Activated naive CD8-positive, alpha-beta T cell treated with anti-CD3 and anti-CD28 coated beads, Interleukin-2, amount 50 U/mL, for 16 hours (primary cell): ENCODE results near the gene EYA4.
"Not testable (repeated sequence)": the region's sequence is repeated elsewhere in the genome, so short reads cannot be mapped to it uniquely, and the experiment has no call there.

Source experiments
- DNase-seq: peaks from one replicate; pipeline ENCODE4 v3.0.0-alpha.2; 2020; ENCODE audit warnings: low read depth, low spot score

EYA4 gene

DNA sequence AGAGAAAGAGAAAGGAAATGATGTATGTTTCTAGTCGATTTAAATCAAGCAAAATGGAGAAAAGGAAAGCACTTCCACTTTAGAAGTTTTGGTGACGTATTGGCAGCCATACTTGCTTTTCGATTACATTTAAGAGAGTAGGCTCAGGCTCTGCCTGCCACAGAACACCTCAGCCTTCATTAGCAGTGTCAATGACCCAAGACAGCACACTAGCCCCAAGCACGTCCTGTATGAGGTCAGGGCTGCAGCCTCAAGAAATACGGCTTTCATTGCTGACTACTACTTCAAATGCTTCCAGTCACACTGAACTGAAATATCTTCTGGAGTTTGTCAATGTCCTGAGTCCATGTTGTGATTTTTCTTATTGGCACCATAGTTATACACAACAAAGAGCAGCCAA, 285.3 kb downstream of the EYA4 start:
- no peak for DNase-seq

GRCh38 chr6:133528566-133528965, 287.4 kb downstream of the EYA4 start:
- DNase-seq = no peak

DNA sequence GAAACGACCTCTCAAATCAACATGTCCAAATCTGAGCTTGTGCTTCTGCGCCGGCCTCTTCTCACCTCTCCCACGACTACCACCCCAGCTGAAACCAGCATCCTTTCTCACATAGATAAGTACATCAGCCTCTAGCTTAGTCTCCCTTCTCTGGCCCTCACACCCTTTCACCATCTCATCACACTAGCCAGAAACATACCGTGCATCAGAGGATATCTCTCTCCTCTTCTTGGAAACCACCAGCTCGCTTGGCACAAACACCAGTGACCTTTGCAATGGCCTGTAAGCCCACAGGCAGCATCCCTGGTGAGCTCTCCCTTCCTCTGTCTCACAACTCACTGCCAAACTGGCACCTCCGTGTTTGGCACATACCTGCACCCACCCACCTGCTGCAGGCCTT, 291.8 kb downstream of the EYA4 start:
- DNase-seq = no peak

DNA sequence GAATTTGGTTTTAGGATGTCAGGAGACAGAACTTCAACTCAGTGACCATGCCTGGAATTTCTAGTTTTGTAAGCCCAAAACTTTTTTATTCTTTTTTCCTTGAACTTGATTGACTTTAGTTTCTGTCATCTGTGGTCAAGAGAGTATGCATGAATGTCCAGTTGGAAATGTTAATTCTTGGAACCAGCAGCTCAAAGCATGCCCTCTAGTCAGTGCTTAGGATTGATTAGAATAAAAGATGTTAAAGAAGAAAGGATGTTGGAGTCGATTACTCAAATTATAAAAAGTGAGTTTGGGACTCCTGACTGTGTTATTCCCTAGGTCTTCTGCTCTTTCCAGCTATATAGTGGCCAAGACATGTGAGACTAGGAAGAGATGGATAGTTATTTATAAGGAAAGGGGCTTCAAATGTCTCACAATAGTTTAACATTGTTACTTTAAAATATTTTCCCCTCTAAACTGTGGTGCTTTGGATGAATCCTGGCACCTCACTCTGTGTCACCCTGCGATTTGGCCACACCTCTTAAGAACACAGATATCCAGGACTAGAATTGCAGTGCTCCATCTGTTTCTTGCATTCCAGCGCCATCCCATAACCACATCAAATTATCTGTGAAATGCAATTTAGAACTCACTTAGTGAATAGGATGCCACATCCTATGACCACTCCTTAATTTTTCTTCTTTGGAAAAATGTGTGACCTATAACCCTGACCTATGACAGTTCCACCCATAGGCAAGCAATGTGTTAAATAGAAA, 298.5 kb downstream of the EYA4 start:
- no peak for DNase-seq

GRCh38 chr6:133540361-133540760, 299.2 kb downstream of the EYA4 start:
- DNase-seq = no peak

GRCh38 chr6:133541040-133541439, 299.9 kb downstream of the EYA4 start:
- DNase-seq = no peak

- DNase-seq = no peak
Observed at GRCh38 chr6:133542056-133542821, 301.1 kb downstream of the EYA4 start.

- DNase-seq = no peak
Observed at GRCh38 chr6:133544419-133544818, 303.3 kb downstream of the EYA4 start.

GRCh38 chr6:133546098-133546497, 304.9 kb downstream of the EYA4 start:
- no peak for DNase-seq

GRCh38 chr6:133547136-133547535, 306.0 kb downstream of the EYA4 start:
- no peak for DNase-seq

- DNase-seq = no peak
Observed at GRCh38 chr6:133548423-133549159, 307.4 kb downstream of the EYA4 start.

DNA sequence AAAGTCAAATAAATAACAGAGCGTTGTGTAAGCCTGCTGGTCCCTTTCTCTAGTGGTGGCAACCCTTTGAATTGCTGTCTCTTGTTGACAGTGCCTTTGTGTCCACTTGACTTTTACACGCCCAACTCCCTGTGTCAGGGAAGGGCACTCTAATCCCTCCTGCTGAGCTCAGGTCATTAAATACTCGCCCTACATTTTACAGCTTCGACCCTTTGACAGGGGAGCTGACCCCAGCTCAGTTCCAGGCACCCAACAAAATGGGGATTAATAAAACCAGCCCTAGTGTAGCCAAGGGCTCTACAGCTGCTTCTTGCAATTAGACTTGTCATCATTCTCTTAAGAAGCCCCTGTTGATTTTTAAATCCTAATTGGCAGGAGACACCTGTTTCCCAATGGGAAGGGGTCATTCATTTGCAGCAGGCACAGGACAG, 308.2 kb downstream of the EYA4 start:
- DNase-seq = no peak

DNA sequence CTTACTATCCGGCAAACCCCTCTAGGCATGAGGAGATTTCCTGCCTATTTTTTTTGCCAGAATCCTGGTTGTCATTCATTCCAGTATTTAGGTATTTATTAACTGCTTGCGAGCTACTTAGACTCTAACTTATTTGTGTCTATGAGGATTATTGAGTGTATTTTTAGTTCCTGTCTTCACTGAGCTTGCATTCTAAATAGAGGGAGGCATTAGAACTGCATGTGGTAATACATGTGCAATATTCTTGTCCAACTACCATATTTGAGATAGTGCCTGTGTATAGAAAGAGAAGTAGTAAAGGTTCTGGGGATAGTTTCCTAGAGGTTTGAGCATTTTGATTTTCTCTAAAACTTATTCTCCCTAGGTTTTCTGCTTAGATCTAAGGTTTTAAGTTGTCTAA, 308.9 kb downstream of the EYA4 start:
- no peak for DNase-seq

GRCh38 chr6:133551436-133551835, 310.3 kb downstream of the EYA4 start:
- no peak for DNase-seq

DNA sequence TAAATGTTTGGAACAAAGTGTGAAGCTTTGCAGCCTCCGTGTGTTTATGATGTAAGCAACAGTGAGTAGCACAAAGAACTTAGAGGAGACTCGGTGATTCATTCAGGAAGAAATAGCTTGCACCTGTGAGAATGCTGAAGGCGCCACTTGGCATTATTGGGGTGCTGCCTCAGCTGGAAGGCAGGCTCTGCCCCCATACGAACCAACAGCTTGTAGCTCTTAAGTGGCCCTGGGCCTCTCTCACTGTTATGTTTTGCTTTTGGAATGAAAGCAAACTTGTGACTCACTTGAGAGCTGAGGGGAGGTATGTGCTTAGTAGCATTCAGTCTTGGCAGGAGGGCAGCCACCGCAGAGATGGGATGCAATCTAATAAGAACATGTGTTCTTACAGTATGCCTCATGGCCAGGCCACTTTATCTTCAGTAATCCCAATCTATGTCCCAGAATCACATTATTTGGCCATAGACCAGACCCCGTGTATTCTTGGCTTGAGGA, 310.7 kb downstream of the EYA4 start:
- DNase-seq = no peak

DNA sequence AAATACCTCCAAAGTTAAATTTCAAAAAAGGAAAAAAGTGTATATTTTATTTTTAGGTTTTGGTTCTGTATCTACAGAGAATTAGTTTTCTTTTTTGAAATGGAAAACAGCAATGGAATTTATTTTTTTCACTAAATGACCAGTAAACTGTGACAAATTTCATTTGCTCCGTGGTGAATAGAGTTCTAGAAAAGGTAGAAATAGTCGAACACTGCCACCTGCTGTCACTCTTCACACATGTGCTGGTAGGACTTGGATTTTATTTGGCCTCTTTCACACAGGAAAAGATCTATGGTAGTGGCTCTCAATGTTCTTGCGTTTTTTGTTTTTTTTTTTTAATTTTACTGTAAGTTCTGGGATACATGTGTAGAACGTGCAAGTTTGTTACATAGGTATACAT, 312.5 kb downstream of the EYA4 start:
- DNase-seq = no peak

- DNase-seq = not testable (repeated sequence)
Observed at GRCh38 chr6:133554121-133554520, 313.0 kb downstream of the EYA4 start.

DNA sequence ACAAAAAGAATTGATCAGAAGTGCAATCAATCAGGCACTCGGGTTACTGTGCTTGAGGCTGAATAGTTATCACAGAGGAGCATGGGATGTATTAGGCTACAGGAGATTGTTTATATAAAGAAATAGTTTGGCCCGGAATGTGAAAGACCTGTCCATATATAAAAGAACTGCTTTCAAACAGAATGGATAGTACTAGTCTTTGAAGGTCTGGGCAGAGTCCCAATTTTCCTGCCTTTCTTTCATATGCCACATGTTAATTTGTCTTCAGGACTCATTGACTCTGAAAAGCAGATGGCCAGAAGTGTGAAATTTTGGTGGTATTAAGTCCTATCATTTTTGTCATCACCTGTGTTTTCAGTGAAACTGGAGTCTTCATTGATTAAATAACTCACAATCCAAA, 314.5 kb downstream of the EYA4 start:
- no peak for DNase-seq

- no peak for DNase-seq
Observed at GRCh38 chr6:133559926-133560325, 318.8 kb downstream of the EYA4 start.

DNA sequence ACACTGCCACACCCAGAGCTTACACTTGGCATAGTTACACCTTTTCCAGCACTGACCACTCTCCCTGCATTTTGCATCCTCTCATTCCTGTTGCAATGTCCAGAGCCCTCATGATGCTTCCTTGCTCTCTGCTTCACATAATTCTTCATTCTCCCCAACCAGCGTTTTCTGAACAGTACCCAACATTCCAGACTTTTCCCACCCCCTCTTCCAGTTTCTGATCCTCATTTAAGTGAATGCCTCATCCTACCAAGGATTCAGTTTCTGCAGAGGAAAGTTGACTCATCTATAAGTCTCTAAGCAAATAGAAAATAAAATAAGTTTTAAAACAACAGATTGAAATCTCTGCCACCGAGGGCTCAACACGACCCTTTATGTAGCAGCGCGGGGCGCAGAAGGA, 326.5 kb downstream of the EYA4 start:
- no peak for DNase-seq

GRCh38 chr6:133568970-133569889, 328.1 kb downstream of the EYA4 start:
- DNase-seq = no peak
